MM.1S (cell line): ENCODE results near the gene PCGF1.

Source experiments
- DNase-seq: peaks from one replicate; pipeline ENCODE4 v3.0.0-alpha.2; 2015
- H2AFZ ChIP-seq: fragments of 300-600 bp; sonication (generic); 2 replicates; pipeline ENCODE4 v1.6.0; 2016; ENCODE audit warnings: antibody characterized with exemption, low read length
- H3F3A ChIP-seq: fragments of 300-600 bp; sonication (generic); 2 replicates; pipeline ENCODE4 v1.6.1; 2016; ENCODE audit warnings: mild to moderate bottlenecking, antibody characterized with exemption, low read length, moderate library complexity, mixed read lengths; ENCODE audit not compliant: insufficient read depth
- H3K27ac ChIP-seq: fragments of 300-600 bp; sonication (generic); 2 replicates; pipeline ENCODE4 v1.5.1; 2016; ENCODE audit warnings: mild to moderate bottlenecking, low read length
- H3K27me3 ChIP-seq: fragments of 300-600 bp; sonication (generic); replicated peaks from 2 replicates; pipeline ENCODE4 v1.6.0; 2016; ENCODE audit warnings: low read length; ENCODE audit not compliant: insufficient read depth
- H3K36me3 ChIP-seq: fragments of 300-600 bp; sonication (generic); replicated peaks from 2 replicates; pipeline ENCODE4 v1.6.1; 2016; ENCODE audit warnings: mild to moderate bottlenecking, low read length, mixed read lengths; ENCODE audit not compliant: insufficient read depth
- H3K4me1 ChIP-seq: fragments of 300-600 bp; sonication (generic); 2 replicates; pipeline ENCODE4 v1.6.1; 2016; ENCODE audit warnings: low read length, mixed read lengths
- H3K4me2 ChIP-seq: fragments of 300-600 bp; sonication (generic); 2 replicates; pipeline ENCODE4 v1.6.0; 2016; ENCODE audit warnings: low read depth, low read length
- H3K4me3 ChIP-seq: fragments of 300-600 bp; sonication (generic); 2 replicates; pipeline ENCODE4 v1.5.1; 2016; ENCODE audit warnings: low read length, mixed read lengths
- H3K79me2 ChIP-seq: fragments of 300-600 bp; sonication (generic); 2 replicates; pipeline ENCODE4 v1.6.1; 2016; ENCODE audit warnings: mixed run types, low read length, mixed read lengths
- H3K9ac ChIP-seq: fragments of 300-600 bp; sonication (generic); 2 replicates; pipeline ENCODE4 v1.6.1; 2016; ENCODE audit warnings: low read length, mixed read lengths
- H3K9me2 ChIP-seq: fragments of 300-600 bp; sonication (generic); replicated peaks from 2 replicates; pipeline ENCODE4 v1.6.1; 2016; ENCODE audit warnings: mild to moderate bottlenecking, low read length, mixed read lengths; ENCODE audit not compliant: insufficient read depth
- H3K9me3 ChIP-seq: fragments of 300-600 bp; sonication (generic); replicated peaks from 2 replicates; pipeline ENCODE4 v1.6.1; 2016; ENCODE audit warnings: mild to moderate bottlenecking, low read length, mixed read lengths; ENCODE audit not compliant: insufficient read depth
- H4K20me1 ChIP-seq: fragments of 300-600 bp; sonication (generic); 2 replicates; pipeline ENCODE4 v1.6.1; 2016; ENCODE audit warnings: mild to moderate bottlenecking, low read length, moderate library complexity, mixed read lengths; ENCODE audit not compliant: insufficient read depth
- EZH2 ChIP-seq: fragments of 300-600 bp; sonication (generic); optimal IDR thresholded peaks from 2 replicates; pipeline ENCODE3; 2017; ENCODE audit warnings: low read depth, mild to moderate bottlenecking, antibody characterized with exemption, low read length, mixed read lengths
- EZH2phosphoT487 ChIP-seq: fragments of 300-600 bp; sonication (generic); IDR thresholded peaks from 2 replicates; pipeline ENCODE4 v1.6.1; 2018; ENCODE audit warnings: antibody characterized with exemption, low read length
- TF ChIP-seq, protein P1 (sequence below): fragments of 300-600 bp; sonication (generic); IDR thresholded peaks from 2 replicates; pipeline ENCODE4 v1.5.1; 2016; ENCODE audit warnings: antibody characterized with exemption, low read length, mixed read lengths

PCGF1 gene

DNA sequence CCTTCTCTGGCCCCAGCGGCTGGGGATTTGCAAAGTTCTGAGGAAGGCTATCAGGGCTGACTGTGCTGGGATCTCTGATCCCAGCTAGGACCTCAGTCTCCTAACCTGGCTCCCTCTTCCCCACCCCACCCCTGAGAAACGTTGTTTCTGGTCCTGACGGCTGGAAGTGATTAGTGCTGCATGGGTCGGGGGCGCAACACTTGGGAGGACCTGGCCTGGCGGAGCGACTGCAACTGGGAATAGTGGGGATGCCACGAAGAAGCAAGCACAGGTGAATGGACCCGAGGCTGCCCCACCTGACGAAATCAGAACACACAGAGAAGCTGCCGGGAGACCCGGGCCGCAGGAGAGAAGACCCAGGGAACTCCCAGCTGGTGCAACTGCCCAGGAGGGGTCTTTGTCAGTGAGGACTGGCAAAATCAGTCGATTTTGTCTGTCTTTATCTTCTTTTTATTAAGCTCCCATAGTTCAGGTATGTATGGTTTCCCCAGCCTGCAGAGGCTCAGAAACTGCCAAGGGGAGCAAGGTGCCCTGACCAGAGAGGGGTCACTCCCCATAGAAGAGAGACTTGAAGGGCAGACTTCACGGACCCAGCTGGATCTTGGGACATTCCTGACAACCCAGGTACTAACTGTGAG, 7.4 kb downstream of the PCGF1 start:
- no peaks in the 10 kb centered on the region for H3K9me2 ChIP-seq

DNA sequence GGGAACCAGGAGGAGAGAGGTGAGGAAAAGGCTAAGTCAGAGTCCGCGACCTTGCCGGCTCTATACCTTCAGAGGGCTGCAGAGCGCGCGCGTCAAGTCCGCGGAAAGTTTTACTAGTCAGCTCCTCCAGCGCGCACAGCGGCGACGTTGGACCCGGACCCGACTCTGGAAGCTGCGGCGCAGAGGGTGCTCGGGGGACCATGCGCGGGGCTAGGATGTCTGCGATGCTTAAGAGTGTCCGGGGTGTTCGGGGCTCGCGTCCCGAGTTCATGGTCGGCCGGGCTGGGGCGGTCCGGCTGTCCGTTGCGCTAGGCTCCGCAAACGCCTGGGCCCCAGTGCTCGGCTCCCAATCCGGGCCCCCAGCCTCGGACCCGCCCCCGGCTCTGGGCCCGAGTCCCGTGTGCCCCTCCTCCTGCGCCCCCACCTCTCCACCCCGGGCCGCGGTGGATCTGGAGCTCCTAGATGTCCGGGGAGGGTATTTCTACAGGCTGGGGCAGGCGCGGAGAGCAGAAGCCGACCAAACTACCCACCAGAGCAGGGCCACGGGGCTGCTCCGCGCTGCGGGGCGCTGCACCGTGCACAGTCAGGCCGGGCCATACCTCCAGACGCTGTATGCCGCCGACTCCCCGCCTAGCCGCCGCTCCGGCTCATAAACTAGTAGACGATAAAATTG, 8.1 kb downstream of the PCGF1 start, which contains the start of gene LBX2:
Gene LBX2 (minus strand): TSS at position 337 of the 673 bp plus-strand sequence. CDS start 66 bp downstream, at position 271.
- DNase-seq = no peak
- Histone ChIP-seq H3K4me1 (peaks cover 6% of the 10 kb centered on the region; the same call in 1 of the 2 replicates), H3K27me3 (peaks cover 25% of the 10 kb centered on the region), H3K27ac (no peak within 1 kb of the TSS), H2AFZ (peak within 1 kb of the TSS; percentile 61), H3F3A (0 out of 2 replicates have a peak, but pooled peaks cover 6% of the 10 kb centered on the region), H3K79me2 (no peaks in the 10 kb centered on the region), H3K4me3 (peak within 1 kb of the TSS; percentile 49; the same call in 1 of the 2 replicates), H3K4me2 (peak within 1 kb of the TSS; percentile 71), H3K9ac (no peak within 1 kb of the TSS), H4K20me1 (no peaks in the 10 kb centered on the region), H3K36me3 (no peaks in the 10 kb centered on the region), H3K9me2 (no peaks in the 10 kb centered on the region), H3K9me3 (no peaks in the 10 kb centered on the region)
- TF ChIP-seq, protein P1, sequence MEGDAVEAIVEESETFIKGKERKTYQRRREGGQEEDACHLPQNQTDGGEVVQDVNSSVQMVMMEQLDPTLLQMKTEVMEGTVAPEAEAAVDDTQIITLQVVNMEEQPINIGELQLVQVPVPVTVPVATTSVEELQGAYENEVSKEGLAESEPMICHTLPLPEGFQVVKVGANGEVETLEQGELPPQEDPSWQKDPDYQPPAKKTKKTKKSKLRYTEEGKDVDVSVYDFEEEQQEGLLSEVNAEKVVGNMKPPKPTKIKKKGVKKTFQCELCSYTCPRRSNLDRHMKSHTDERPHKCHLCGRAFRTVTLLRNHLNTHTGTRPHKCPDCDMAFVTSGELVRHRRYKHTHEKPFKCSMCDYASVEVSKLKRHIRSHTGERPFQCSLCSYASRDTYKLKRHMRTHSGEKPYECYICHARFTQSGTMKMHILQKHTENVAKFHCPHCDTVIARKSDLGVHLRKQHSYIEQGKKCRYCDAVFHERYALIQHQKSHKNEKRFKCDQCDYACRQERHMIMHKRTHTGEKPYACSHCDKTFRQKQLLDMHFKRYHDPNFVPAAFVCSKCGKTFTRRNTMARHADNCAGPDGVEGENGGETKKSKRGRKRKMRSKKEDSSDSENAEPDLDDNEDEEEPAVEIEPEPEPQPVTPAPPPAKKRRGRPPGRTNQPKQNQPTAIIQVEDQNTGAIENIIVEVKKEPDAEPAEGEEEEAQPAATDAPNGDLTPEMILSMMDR = no peak
- TF ChIP-seq EZH2phosphoT487 (no peak), EZH2 (no peak)

More for the DNA sequence above, 7.4 kb downstream of the PCGF1 start:
- H3K36me3 ChIP-seq = no peaks in the 10 kb centered on the region
- no peaks in the 10 kb centered on the region for H3K9me3 ChIP-seq
- no peak overlapping the region for H3K4me3 ChIP-seq
- peaks cover 25% of the 10 kb centered on the region for H3K27me3 ChIP-seq
- no peaks in the 10 kb centered on the region for H3K79me2 ChIP-seq
- no peaks in the 10 kb centered on the region for H4K20me1 ChIP-seq
- no peak for DNase-seq
- peaks cover 6% of the 10 kb centered on the region; the same call in 1 of the 2 replicates for H3K4me1 ChIP-seq
- 0 out of 2 replicates have a peak, but pooled peaks cover 13% of the 10 kb centered on the region for H3F3A ChIP-seq
- no peak overlapping the region for H3K4me2 ChIP-seq
- no peak overlapping the region for H2AFZ ChIP-seq
- H3K9ac ChIP-seq = no peak overlapping the region
- H3K27ac ChIP-seq = no peak overlapping the region
- no peak for TF ChIP-seq EZH2phosphoT487
- TF ChIP-seq EZH2 = no peak
- TF ChIP-seq, protein P1 = no peak

DNA sequence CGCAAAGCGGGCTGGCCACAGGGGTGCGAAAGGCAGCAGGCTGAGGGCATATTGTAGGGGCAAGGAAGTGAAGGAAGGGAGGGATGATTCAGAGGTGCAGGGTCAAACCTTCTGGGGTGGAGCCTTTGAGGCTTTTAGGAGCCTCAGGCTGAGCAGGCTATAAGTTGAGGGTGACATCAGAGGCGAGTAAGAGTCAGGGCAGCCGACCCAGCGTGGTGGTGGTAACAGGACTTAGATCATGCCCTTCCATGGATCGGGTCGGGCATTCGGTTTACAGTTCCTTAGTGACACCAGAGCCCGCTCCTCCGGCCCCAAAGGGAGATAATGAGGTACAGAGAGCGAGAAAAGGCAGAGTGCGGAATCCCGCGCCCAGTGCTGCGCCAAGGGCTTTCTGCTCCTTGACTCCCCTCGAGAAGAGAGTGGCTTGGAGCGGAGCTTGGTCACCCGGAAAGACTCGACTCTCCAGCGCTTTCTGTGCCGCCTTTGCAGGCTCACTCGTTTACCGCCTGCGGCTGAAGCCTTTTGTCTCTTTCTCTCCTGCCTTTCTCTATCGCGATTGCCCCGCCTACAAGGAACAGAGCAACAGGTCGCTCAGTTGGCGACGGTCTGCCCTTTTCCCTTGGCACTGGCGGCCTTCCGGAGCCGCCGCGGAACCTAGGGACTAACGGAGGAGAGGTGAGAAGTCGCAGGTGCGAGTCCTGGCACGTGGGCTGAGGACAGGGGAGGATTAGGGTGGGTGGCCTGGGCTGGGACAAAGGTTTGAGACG, 8.8 kb downstream of the PCGF1 start:
- TF ChIP-seq EZH2phosphoT487 = no peak
- TF ChIP-seq EZH2 = no peak
- TF ChIP-seq, protein P1 = no peak
- H3K4me3 ChIP-seq = peak overlapping the region; percentile 49; the same call in 1 of the 2 replicates
- peak overlapping the region; percentile 71 for H3K4me2 ChIP-seq
- no peak overlapping the region for H3K9ac ChIP-seq
- peaks cover 5% of the 10 kb centered on the region; the same call in 1 of the 2 replicates for H3K4me1 ChIP-seq
- H3K27ac ChIP-seq = no peak overlapping the region
- no peaks in the 10 kb centered on the region for H3K9me3 ChIP-seq
- no peaks in the 10 kb centered on the region for H4K20me1 ChIP-seq
- H3K9me2 ChIP-seq = no peaks in the 10 kb centered on the region
- no peak for DNase-seq
- no peaks in the 10 kb centered on the region for H3K36me3 ChIP-seq
- no peaks in the 10 kb centered on the region for H3K79me2 ChIP-seq
- H2AFZ ChIP-seq = peak overlapping the region; percentile 61
- 0 out of 2 replicates have a peak, but pooled peaks cover 3% of the 10 kb centered on the region for H3F3A ChIP-seq
- peaks cover 25% of the 10 kb centered on the region for H3K27me3 ChIP-seq
